ENCODE data around the gene CDC42BPG. TPM values are rescaled to one million over a fixed set of nuclear protein-coding genes. Genes with fewer than 3 reads are reported as not detected.

The CDC42BPG gene, protein sequence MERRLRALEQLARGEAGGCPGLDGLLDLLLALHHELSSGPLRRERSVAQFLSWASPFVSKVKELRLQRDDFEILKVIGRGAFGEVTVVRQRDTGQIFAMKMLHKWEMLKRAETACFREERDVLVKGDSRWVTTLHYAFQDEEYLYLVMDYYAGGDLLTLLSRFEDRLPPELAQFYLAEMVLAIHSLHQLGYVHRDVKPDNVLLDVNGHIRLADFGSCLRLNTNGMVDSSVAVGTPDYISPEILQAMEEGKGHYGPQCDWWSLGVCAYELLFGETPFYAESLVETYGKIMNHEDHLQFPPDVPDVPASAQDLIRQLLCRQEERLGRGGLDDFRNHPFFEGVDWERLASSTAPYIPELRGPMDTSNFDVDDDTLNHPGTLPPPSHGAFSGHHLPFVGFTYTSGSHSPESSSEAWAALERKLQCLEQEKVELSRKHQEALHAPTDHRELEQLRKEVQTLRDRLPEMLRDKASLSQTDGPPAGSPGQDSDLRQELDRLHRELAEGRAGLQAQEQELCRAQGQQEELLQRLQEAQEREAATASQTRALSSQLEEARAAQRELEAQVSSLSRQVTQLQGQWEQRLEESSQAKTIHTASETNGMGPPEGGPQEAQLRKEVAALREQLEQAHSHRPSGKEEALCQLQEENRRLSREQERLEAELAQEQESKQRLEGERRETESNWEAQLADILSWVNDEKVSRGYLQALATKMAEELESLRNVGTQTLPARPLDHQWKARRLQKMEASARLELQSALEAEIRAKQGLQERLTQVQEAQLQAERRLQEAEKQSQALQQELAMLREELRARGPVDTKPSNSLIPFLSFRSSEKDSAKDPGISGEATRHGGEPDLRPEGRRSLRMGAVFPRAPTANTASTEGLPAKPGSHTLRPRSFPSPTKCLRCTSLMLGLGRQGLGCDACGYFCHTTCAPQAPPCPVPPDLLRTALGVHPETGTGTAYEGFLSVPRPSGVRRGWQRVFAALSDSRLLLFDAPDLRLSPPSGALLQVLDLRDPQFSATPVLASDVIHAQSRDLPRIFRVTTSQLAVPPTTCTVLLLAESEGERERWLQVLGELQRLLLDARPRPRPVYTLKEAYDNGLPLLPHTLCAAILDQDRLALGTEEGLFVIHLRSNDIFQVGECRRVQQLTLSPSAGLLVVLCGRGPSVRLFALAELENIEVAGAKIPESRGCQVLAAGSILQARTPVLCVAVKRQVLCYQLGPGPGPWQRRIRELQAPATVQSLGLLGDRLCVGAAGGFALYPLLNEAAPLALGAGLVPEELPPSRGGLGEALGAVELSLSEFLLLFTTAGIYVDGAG (N-terminal part only)
- 0.15 and 0.33 TPM in 2 replicates for total RNA-seq

DNA sequence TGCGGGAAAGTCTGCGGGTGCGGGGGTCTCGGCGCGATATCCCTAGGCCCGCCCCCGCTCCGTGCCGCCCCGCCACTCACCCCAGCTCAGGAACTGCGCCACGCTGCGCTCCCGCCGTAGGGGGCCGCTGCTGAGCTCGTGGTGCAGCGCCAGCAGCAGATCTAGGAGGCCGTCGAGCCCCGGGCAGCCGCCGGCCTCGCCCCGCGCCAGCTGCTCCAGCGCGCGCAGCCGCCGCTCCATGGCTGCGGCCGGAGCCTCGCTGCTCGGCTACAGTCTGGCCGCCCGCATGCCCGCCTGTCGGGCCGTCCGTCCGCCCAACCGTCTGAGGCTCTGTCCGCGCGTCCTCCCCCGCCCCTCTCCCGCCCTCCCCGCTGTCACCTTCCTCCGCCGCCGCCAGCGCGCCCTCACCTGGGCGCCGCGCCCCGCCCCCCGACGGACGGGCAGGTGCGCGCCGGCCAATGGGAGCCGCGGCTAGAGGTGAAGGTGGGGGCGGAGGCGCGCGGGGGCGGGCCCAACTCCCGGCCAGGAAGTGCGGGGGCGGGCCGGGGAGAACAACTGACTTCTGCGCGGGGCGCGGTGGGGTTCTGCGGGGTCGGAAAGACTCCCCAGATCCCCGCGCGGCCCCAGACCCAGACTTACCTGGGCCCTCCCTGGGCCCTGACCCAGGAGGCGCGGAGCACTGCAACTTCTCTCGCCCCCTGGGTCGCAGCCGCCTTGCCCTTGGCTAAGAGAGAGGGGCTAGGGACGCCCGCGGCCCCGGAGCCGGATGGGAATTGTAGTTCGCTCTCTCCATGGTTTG, at the start of gene CDC42BPG:
Gene CDC42BPG, minus strand, starts transcription at position 324 of the 799 bp plus-strand sequence. Its CDS starts 84 bp downstream, at position 240.

GRCh38 chr11:64878494-64879243, 34.2 kb upstream of the CDC42BPG start, which contains the start of gene EHD1:
Gene EHD1 (minus strand): TSS chr11:64878621. CDS start chr11:64878464, 157 bp downstream.

DNA sequence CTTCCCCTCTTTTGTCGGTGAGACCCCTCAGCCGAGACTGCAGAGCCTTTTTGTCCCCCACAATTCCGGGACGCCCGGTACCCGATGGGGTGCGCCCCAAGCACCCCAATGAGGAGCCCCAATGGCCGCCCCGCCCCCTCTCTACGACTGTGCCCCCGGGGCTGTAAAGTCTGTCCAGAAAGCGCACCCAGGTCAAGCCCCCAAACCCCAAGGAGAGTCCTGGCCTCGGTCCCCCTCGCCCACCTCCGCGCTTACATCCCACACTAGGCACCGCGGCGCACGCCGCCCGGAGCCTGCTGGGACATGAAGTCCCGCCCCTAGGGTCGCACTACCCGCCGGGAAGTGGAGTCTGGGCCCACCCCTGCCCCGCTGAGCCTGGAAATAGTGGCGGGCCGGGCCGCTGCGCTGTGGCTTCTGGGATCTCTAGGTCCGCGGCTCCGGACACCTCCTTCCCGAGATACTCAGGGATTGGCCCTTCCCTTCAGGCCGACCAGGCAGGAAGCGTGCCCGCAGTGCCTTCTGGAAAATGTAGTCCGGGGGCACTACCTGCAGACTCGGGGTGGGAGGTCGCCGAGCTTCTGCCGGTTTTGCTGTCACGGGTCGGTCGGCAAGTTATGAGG, 34.1 kb downstream of the CDC42BPG start, which contains the start of gene MEN1:
Gene MEN1, minus strand, starts transcription at position 281 of the 620 bp plus-strand sequence. CDS start 442 bp downstream, outside the sequence.

GRCh38 chr11:64803158-64803845, 41.2 kb downstream of the CDC42BPG start, which contains the start of gene MAP4K2:
Gene MAP4K2 (minus strand): TSS chr11:64803214. CDS start chr11:64803149, 65 bp downstream.

GRCh38 chr11:64778473-64779298, 65.8 kb downstream of the CDC42BPG start, which contains the start of gene SF1:
Gene SF1 (minus strand): TSS chr11:64778542. CDS start chr11:64778392, 150 bp downstream.

Other genes starting within 250 kb of the CDC42BPG start
- 9.6 and 18.2 TPM in 2 replicates for gene NRXN2, start 121.5 kb downstream of the CDC42BPG start, total RNA-seq
- 0.29 and 0.50 TPM in 2 replicates for gene RASGRP2, start 100.5 kb downstream of the CDC42BPG start, total RNA-seq
- 1.3 and 2.2 TPM in 2 replicates for gene PYGM, start 84.7 kb downstream of the CDC42BPG start, total RNA-seq
- 92.8 and 106 TPM in 2 replicates for gene SF1, start 66.1 kb downstream of the CDC42BPG start, total RNA-seq
- gene MAP4K2, start 41.4 kb downstream of the CDC42BPG start, total RNA-seq: 9.6 and 18.0 TPM in 2 replicates
- 17.3 and 32.3 TPM in 2 replicates for gene MEN1, start 34.1 kb downstream of the CDC42BPG start, total RNA-seq
- 87.1 and 151 TPM in 2 replicates for gene EHD1, start 34.0 kb upstream of the CDC42BPG start, total RNA-seq
- gene ATG2A, start 72.6 kb upstream of the CDC42BPG start, total RNA-seq: 19.6 and 20.5 TPM in 2 replicates
- gene PPP2R5B, start 80.0 kb upstream of the CDC42BPG start, total RNA-seq: 9.2 and 17.0 TPM in 2 replicates
- gene GPHA2, start 91.2 kb upstream of the CDC42BPG start, total RNA-seq: not detected in 2 replicates
- not detected in 2 replicates for gene MAJIN, start 127.5 kb upstream of the CDC42BPG start, total RNA-seq
- gene BATF2, start 152.3 kb upstream of the CDC42BPG start, total RNA-seq: 1.0 and 2.5 TPM in 2 replicates
- gene ARL2, start 169.5 kb upstream of the CDC42BPG start, total RNA-seq: 108 and 119 TPM in 2 replicates
- 12.9 and 23.5 TPM in 2 replicates for gene SNX15, start 182.8 kb upstream of the CDC42BPG start, total RNA-seq
- 9.2 and 14.4 TPM in 2 replicates for gene SAC3D1, start 196.6 kb upstream of the CDC42BPG start, total RNA-seq
- gene NAALADL1, start 213.9 kb upstream of the CDC42BPG start, total RNA-seq: 38.2 and 46.3 TPM in 2 replicates
- gene CDCA5, start 239.4 kb upstream of the CDC42BPG start, total RNA-seq: 1.2 and 9.7 TPM in 2 replicates
- gene ZFPL1, start 239.6 kb upstream of the CDC42BPG start, total RNA-seq: 38.5 and 47.6 TPM in 2 replicates